ENCODE data around the gene FPGS.

Gene FPGS

GRCh38 chr9:127788337-127789011, 14.2 kb upstream of the FPGS start:
- no peak for DNase-seq (ENCODE audit: low read depth)

- DNase-seq (ENCODE audit: low read depth): no peak
These were observed 13.5 kb upstream of the FPGS start for GRCh38 chr9:127789179-127789578.

DNA sequence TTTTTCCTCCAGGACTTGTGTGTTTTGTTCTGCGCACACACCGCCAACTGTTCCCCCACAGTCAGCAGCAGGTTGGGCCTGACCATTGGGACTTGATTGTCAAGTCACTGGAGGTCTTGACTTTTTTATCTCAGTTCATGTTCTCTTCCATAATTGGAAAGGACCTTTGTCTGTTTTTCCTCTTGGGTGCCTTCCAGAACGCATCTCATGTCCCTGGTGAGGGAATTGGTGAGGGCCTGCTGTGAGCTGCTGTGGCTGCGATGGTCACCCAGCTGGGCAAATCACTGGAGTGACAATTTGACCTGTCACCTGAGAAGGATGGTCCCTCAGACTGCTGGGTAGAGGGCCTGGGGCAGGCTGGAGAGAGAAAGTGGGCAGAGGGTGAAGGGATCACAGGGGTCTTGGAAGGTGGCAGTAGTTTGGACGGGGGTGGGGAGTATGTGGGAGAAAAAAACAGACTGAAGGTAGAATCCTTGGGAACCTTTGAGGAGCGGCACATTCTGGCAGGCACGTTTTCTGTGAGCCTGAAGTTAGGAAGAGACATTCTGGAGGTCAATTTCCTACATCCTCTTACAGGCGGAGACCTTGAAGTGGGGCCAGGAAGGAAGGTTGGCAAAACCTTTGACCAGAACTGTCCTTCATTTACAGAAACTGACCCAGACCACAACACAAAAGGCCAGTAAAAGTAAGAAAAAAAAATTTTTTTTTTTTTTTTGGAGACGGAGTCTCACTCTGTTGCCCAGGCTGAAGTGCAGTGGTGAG, 12.4 kb upstream of the FPGS start:
- DNase-seq (ENCODE audit: low read depth): no peak

- DNase-seq (ENCODE audit: low read depth): no peak
These were observed 11.6 kb upstream of the FPGS start for GRCh38 chr9:127791085-127791484.

- no peak for DNase-seq (ENCODE audit: low read depth)
These were observed 10.2 kb upstream of the FPGS start for GRCh38 chr9:127792417-127793031.

DNA sequence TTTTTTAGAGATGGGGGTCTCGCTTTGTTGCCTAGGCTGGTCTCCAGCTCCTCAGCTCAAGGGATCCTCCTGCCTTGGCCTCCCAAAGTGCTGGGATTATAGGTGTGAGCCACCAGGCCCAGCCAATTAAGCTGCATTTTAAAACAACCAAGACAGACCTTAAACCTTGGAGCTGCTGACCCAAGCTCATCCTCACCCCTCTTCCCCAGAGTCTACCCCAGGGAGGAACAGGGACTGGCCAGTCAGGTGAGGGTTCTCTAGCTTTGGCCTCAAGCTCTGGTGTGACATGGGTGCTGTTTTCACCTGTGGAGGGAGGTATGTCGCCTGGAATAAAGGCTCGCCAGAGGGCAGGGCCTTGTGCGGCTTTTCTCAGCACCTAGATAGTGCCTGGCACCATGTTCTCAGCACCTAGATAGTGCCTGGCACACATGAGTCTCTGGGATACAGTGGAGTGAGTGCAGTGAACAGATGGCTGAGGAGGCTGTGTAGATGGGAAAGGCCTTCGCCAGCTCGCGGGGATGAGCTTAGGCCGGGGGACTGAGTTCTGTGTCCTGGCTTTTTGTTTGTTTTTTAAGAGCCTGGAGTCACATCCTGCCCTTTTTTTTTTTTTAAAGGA, 9.5 kb upstream of the FPGS start:
- DNase-seq (ENCODE audit: low read depth): no peak

DNA sequence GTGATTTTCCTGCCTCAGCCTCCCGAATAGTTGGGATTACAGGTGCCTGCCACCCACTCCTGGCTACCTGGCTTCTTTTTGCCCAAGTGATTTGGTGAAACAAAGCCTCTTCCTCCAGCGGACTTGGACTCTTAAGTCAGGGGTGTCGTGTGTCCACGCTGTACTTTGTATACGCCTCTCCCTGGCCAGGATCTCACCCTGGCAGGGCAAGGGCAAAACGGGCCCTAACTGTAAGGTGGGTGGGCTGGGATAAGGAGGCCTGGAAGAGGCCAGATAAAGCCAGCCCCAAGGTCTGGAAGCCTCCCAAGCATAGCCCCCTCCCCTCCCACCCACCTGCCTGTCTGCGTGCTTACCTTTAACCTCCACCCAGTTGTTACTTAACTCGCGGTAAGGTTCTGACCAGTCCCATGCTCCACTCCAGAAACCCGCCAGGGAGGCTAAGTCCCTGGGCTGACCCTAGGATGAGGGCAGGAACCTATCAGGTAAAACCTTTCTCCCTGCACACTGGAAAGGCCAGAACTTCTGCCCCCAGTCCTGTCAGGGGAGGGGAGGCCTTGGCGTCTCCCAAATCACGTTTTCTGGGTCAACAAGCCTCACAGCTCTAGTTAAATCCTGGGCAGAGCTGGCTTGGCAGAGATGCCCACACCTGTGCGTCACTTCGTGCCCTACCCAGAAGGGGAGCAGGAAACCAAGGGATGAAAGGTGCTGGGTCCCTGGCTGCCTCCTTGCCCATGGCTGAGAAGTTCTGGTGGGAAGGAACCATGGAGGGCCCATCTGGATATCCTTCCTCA, 8.5 kb upstream of the FPGS start:
- DNase-seq (ENCODE audit: low read depth): no peak

GRCh38 chr9:127796225-127796813, 6.4 kb upstream of the FPGS start:
- no peak for DNase-seq (ENCODE audit: low read depth)

DNA sequence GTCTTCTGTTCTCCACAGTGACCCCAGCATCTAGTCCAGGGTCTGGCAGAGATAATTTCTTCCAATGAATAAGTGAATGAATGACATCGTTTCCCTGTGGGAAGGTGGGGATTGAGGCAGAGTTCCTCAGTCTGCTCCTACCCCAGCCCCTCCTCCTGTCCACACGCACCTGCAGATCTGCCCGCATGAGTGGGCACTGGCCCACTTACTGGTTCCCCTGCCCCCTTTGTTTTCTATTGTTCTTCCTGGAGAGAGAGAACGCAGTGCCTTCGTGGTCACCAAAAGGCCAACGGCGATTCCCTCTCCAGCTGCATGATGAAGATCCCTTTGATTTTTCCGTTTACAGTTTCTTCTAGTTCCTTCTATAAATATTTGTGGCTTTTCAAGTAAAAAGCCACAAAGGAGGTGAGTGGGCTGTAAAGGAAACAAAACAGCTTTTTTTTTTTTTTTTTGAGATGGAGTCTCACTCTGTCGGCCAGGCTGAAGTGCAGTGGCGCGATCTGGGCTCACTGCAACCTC, 5.8 kb upstream of the FPGS start:
- DNase-seq (ENCODE audit: low read depth): no peak

DNA sequence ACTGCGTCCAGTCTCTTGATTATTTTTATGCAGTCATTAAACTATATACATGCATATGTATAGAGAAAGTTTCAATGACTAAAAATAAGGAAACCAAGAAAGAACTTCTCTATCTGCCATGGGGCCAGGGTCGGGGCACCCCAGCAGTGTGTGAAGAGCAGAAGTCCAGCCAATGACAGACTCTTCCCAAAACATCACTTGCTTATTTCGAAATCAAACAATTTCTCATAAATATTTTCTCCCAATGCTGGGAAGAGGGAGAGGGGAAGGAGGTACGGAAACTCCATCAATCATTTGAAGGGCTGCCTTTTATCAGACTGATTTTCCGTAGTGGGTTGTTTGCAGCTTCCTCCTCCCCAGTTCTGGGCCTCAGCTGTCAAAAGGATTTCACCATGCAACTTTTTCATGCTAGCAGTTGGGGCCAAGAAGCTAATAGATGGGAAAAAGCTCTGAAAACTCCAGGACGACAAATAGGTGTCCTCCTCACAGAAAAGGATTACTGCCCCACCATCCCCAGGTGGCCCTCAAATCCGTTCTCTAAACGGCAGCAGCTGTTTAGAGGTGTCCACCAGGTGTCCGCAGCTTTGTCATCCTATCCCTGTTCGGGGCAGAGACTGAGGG, 617 bp upstream of the FPGS start:
- DNase-seq (ENCODE audit: low read depth): no peak

GRCh38 chr9:127803507-127804352, 1.0 kb downstream of the FPGS start:
- no peak for DNase-seq (ENCODE audit: low read depth)

DNA sequence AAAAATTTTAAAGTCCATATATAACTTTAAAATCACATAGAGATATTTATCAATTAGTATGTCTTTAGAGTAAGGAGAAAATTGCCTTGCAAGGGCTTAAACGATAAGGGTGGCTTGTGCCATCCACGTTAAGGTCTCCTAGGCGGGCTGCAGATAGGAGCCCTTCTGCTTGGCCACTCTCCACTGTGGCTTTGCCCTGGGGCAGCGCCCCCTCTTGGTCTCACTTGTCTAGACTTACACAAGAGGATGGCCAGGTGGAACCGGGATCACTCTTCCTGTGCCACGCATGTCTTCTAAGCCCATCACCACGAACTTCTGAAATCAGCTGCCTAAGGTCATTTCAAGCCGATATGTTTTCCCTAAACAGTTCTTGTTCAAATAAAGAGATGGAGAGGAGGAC, 2.9 kb downstream of the FPGS start:
- no peak for DNase-seq (ENCODE audit: low read depth)

DNA sequence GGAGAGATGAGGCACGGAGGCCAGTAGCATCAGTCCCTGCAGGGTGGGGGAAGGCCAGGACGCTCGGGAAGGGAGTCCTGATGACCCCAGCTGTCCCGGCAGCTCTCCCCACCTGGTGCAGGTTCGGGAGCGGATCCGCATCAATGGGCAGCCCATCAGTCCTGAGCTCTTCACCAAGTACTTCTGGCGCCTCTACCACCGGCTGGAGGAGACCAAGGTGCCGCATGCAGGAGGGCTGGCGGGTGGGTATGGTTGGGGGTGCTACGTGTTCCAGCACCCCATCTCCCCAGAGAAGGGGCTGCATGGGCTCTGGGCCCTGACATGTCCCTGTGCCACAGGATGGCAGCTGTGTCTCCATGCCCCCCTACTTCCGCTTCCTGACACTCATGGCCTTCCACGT, 4.2 kb downstream of the FPGS start:
- no peak for DNase-seq (ENCODE audit: low read depth)

DNA sequence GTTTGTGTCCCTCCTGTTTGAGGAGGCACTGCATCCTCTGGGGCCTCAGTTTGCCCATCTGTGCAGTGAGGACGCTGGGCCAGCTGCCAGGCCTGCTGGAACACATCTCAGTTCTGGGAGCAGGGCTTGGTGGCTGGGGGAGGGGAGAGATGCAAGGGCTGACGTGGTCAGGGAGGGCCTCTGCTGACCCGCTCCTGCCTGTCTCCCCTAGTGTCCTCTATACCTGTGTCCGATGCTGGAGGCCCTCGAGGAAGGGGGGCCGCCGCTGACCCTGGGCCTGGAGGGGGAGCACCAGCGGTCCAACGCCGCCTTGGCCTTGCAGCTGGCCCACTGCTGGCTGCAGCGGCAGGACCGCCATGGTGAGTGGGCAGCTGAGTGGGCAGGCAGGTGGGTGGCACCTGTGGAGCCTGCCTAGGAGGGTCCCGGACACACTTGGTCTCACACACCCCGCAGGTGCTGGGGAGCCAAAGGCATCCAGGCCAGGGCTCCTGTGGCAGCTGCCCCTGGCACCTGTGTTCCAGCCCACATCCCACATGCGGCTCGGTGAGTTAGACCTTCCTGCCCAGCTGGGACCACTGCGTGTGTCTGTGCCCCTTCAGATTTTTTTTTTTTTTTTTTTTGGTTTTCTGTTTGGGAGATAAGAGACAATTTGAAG, 5.8 kb downstream of the FPGS start:
- DNase-seq (ENCODE audit: low read depth): no peak

DNA sequence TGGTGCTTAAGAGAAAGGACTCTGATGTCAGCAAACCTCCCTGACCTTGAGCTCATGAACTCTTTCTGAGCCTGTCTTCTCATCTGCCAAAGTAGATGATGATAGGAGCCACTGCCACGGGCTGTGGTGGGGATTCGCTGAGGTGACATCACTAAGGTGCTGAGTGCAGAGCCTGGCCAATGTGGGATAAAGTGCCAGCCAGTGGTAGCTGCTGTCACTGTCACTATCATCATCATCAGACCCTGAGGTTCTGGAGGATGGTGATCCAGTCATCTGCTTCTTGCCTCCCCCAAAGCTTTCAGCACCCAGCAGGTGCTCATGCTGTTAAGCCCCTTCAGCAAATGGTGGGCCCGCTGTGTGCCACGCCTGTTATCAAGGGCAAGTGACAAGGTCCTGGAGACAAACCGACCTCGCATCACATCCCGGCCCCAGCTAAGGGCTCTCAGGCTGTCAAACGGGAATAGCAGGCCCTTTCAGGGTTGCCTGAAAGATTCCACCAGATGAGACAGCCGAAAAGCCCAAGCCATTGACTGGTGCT, 6.4 kb downstream of the FPGS start:
- no peak for DNase-seq (ENCODE audit: low read depth)

DNA sequence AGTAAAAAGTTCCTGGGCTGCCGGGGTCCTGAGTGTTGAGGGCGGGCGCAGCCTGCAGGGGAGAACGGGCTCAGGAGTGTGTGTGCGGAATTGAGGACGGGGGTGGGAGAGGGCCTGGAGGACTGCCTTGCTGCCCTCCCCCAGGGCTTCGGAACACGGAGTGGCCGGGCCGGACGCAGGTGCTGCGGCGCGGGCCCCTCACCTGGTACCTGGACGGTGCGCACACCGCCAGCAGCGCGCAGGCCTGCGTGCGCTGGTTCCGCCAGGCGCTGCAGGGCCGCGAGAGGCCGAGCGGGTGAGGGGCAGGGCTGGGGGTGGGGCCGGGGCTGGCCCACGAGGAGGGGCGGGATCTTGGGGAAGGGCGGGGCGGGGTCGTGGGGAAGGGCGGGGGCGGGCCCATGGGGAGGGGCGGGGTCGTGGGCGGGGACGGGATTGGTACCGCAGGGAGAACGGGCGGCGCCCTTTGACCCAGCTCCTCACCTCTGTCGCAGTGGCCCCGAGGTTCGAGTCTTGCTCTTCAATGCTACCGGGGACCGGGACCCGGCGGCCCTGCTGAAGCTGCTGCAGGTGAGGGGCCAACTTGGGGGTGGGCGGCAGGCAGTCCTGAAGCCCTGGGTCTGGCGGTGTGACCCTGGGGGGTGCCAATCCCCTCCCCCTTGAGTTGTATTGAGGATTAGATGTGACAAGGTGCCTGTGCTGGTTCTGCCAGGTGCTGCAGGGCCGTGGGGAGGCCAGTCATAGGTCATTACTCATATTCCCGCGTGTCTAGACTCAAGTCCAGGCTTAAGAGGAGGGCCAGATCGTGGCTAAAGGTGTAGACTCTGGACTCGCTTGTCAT, 7.1 kb downstream of the FPGS start:
- no peak for DNase-seq (ENCODE audit: low read depth)

DNA sequence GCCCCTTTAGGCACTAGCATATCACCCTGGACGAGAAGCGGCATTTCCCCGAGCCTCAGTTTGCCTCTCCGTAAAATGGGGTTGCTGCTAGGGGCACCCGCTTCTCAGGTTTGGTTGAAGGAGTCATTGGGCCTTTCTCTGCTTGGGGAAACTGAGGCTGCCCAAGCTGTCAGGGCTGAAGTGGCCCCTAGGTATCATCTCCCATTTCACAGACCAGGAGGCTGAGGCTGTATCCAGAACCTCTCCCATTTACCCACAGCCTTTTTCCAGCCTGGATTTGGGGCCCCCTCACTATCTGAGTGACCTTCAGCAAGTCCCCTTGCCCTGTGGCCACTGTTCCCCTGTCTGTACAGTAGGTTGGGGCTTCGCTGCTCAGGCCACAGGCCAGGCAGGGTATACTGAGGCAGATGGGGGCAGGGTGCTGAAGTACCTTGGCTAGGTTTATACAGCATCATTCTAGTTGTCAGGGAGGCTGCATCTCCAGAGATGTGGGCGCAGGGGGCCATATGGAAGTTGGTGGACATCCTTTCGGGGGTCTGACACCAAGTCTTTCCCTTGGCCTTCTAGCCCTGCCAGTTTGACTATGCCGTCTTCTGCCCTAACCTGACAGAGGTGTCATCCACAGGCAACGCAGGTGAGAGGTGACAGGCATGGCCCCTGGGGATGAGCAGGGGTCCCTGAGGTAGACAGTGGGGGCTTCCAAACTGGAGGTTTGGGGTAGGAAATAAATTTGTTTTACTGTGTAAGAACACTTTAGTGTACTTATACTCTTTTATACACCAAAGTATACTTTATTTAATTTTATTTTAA, 7.9 kb downstream of the FPGS start:
- DNase-seq (ENCODE audit: low read depth): no peak
